ENCODE results near the gene PRDM16.

DNA sequence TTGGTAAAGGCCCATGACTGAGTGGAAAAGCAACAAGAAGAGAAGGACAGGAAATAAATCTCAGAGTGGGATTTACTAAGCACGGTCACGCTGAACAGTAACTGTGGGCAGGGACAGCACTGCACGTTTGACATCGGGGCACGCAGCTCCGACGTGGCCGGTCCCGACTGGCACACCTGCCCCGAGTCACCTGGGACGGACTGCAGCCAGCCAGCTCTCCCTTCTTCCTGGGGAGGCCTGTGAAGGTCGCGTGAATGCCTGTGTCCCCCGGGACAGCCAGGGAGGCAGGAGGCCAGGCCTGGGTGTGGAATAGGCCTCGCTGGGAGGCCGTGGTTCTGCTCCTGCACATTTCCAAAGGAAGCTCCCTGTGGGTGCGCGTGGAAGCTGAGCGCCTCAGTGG is 140.2 kb downstream of the PRDM16 start:
- TF ChIP-seq POLR2AphosphoS5 (IDR thresholded peaks at IDR 0.05; ENCODE audit: low read depth, low read length) (no peak), SIN3A (IDR thresholded peaks at IDR 0.05; ENCODE audit: borderline replicate concordance, insufficient read depth, low read depth, low read length) (no peak)
- TF ChIP-seq, protein P1, sequence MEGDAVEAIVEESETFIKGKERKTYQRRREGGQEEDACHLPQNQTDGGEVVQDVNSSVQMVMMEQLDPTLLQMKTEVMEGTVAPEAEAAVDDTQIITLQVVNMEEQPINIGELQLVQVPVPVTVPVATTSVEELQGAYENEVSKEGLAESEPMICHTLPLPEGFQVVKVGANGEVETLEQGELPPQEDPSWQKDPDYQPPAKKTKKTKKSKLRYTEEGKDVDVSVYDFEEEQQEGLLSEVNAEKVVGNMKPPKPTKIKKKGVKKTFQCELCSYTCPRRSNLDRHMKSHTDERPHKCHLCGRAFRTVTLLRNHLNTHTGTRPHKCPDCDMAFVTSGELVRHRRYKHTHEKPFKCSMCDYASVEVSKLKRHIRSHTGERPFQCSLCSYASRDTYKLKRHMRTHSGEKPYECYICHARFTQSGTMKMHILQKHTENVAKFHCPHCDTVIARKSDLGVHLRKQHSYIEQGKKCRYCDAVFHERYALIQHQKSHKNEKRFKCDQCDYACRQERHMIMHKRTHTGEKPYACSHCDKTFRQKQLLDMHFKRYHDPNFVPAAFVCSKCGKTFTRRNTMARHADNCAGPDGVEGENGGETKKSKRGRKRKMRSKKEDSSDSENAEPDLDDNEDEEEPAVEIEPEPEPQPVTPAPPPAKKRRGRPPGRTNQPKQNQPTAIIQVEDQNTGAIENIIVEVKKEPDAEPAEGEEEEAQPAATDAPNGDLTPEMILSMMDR (IDR thresholded peaks at IDR 0.05): no peak
- TF ChIP-seq, protein P2, sequence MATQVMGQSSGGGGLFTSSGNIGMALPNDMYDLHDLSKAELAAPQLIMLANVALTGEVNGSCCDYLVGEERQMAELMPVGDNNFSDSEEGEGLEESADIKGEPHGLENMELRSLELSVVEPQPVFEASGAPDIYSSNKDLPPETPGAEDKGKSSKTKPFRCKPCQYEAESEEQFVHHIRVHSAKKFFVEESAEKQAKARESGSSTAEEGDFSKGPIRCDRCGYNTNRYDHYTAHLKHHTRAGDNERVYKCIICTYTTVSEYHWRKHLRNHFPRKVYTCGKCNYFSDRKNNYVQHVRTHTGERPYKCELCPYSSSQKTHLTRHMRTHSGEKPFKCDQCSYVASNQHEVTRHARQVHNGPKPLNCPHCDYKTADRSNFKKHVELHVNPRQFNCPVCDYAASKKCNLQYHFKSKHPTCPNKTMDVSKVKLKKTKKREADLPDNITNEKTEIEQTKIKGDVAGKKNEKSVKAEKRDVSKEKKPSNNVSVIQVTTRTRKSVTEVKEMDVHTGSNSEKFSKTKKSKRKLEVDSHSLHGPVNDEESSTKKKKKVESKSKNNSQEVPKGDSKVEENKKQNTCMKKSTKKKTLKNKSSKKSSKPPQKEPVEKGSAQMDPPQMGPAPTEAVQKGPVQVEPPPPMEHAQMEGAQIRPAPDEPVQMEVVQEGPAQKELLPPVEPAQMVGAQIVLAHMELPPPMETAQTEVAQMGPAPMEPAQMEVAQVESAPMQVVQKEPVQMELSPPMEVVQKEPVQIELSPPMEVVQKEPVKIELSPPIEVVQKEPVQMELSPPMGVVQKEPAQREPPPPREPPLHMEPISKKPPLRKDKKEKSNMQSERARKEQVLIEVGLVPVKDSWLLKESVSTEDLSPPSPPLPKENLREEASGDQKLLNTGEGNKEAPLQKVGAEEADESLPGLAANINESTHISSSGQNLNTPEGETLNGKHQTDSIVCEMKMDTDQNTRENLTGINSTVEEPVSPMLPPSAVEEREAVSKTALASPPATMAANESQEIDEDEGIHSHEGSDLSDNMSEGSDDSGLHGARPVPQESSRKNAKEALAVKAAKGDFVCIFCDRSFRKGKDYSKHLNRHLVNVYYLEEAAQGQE (IDR thresholded peaks at IDR 0.05; ENCODE audit: insufficient read depth in 1 of 2, low read depth in 2 of 2, low read length in 1 of 2): no peak
